Fibroblast of skin of scalp (primary cell): ENCODE measurements around the gene INAVA.
"Not testable (repeated sequence)": the region's sequence is repeated elsewhere in the genome, so short reads cannot be mapped to it uniquely, and the experiment has no call there.

Experiments used
- DNase-seq: peaks from one replicate; pipeline ENCODE4 v3.0.0-alpha.2; 2013

The INAVA gene

DNA sequence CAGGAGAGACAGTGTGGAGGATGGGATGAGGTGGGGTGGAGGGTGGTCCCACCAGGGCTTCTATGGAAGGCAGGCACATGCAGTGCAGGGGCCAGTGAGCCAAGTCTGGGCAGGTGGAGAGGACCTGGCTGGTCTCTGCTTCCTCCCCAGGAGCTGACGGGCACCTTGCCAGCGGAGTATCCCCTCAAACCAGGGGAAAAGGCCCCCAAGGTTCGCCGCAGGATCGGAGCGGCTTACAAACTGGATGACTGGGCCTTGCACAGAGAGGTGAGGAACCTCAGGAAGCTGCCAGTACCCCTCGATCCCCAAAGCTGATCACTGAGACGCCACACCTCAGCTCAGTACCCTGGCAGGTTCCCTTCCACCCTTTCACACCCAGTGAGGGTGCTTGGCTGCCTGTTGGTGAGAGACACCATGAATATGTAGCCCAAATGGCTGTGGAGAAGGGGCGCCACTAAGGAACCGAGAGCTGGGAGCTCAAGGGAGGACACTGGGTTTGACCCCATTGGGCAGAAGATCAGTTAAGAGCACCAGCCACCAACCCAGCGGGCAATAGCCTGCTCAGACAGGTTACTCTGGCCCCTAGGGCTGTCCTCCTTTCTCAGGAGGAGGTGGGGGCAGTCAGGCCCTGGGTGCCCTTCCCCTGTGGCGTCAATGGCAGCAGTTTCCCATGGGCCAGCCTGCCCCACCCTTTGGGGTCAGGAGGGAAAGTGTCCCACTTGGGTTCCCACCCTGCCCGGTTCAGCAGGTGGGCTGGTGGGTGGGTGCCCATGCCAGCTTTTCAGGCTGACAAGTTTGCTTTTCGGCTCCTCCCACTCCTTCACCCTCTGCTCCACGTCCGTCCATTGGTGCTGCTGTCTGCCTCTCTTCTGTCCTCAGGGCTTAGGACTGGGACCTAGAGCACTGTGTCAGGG is 5.5 kb downstream of the INAVA start:
- DNase-seq = no peak

DNA sequence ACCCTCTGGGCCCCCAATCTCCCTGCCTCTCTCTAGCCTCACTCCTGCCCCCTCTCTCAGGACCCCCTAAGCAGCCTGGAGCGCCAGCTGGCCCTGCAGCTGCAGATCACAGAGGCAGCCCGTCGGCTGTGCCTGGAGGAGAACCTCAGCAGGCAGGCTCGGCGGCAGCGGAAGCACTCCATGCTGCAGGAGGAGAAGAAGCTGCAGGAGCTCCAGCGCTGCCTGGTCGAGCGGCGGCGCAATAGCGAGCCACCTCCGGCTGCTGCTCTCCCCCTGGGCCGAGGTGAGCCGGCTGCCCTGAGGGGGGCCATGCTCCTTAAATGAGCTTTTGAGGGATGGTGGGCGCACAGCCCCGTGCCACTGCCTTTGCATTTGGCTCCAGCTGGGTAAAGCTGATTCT is 6.2 kb downstream of the INAVA start:
- DNase-seq = no peak

- no peak for DNase-seq
Measured at GRCh38 chr1:200901350-200901749, 6.7 kb downstream of the INAVA start.

GRCh38 chr1:200901796-200902444 is 7.2 kb downstream of the INAVA start:
- DNase-seq = no peak

DNA sequence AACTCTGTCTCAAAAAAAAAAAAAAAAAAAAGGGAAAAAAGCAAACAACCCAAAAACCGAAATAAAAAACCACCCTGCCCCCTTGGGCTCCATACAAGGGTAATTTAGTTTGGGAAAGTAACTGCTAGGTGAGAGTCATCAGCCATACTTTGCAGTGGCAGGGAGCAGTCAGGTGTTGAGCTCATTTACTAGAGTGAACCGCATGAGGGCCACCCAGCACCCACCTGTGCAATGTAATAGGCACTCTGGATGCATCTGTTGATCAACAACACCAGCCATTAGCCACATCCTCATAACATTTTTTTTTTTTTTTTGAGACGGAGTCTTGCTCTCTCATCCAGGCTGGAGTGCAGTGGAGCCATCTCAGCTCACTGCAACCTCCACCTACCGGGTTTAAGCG is 9.1 kb downstream of the INAVA start:
- DNase-seq = no peak

- DNase-seq = no peak
Measured at GRCh38 chr1:200904772-200905171, 10.1 kb downstream of the INAVA start.

DNA sequence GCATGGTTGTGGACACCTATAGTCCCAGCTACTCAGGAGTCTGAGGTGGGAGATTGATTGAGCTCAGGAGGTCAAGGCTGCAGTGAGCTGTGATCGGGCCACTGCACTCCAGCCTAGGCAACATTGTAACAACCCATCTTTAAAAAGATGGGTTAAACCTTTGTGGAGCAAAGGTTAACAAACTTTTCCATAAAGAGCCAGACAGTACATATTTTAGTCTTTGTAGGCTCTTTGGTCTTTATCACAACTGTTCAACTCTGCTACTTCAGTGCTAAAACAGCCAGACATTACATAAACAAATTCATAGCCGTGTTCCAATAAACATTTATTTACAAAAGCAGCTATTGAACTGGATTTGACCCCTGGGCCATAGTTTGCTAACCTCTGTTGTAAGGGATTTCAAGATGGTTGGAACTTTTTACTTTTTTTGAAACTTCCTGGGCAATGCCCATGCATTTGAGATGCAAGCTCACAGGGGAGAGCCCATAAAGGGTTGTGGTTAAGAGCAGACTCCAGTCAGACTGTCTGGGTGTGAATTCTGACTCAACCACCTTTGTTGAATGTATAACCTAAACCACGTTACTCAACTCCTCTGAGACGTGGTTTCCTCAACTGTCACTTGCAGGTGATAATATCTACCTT is 10.8 kb downstream of the INAVA start:
- DNase-seq = no peak

DNA sequence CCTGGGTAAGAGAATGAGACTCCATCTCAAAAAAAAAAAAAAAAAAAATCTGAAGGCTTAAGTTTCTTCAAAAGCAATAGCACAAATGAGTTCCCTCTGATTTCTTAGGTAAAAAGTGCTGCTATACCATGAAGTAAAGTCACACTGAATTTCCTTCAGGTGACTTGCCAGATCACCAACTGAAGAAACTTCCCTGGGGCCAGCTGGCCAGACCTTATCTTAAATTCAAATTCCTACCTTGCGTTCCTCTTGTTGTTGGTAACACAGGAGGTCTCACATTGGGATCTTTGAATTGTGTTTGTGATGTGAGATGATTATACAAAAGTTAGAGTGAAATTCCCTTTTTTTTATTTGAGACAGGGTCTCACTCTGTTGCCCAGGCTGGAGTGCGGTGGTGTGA is 11.8 kb downstream of the INAVA start:
- DNase-seq = no peak

- DNase-seq = no peak
Measured at GRCh38 chr1:200907611-200908097, 13.0 kb downstream of the INAVA start.

GRCh38 chr1:200908191-200908868 is 13.6 kb downstream of the INAVA start:
- no peak for DNase-seq

DNA sequence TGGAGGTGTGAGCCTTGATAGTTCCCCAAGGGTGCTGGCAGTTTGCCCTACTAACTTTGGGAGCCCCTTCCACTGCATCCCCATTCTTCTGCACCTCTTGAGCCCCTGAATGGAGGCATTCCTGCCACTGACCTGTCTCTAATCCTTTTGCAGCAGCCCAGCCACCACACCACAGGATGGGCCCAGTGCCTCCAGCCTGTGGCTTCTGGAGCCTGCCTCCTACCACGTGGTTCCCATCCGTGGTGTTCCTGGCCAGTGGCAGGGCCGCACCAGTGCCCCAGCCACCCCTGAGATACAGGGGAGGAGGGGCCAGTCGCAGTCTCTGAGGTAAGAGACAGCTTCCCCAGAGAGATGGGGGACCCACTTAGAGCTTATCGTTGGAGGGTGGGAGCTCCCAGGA is 14.4 kb downstream of the INAVA start:
- no peak for DNase-seq

- DNase-seq = no peak
Measured at GRCh38 chr1:200909757-200910239, 15.1 kb downstream of the INAVA start.

DNA sequence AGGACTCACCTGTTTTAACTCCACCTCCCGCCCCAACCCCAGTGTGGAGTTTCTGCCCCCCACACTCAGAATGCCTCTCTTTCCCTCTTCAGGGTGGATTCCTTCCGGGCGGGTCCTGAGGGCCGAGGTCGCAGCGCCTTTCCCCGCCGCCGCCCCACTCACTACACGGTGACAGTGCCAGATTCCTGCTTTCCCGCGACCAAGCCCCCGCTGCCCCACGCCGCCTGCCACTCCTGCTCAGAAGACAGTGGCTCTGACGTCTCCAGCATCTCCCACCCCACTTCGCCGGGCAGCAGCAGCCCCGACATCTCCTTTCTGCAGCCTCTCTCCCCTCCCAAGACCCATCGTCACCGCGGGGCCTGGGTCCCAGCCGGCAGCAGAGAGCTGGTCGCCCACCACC is 16.7 kb downstream of the INAVA start:
- no peak for DNase-seq

DNA sequence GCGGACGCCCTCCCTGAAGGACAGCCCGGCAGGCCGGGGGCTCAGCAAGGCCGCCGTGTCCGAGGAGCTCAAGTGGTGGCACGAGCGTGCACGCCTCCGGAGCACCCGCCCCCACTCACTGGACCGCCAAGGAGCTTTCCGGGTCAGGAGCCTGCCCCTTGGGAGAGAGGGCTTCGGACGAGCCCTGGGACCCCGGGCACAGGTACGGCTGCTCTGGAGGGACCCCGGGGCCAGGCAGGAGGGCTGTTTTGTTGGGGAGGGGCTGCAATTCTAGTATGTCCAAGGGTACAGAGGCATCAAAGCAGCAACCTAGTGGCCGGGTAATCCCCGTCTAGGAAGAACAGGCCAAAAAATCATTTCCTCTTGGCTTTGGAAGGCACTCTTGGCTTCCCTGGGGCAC is 17.2 kb downstream of the INAVA start:
- not testable (repeated sequence) for DNase-seq

GRCh38 chr1:200912737-200913407 is 18.2 kb downstream of the INAVA start:
- no peak for DNase-seq

- DNase-seq = no peak
Measured at GRCh38 chr1:200916152-200916551, 21.5 kb downstream of the INAVA start.

- DNase-seq = no peak
Measured at GRCh38 chr1:200916681-200917080, 22.0 kb downstream of the INAVA start.

DNA sequence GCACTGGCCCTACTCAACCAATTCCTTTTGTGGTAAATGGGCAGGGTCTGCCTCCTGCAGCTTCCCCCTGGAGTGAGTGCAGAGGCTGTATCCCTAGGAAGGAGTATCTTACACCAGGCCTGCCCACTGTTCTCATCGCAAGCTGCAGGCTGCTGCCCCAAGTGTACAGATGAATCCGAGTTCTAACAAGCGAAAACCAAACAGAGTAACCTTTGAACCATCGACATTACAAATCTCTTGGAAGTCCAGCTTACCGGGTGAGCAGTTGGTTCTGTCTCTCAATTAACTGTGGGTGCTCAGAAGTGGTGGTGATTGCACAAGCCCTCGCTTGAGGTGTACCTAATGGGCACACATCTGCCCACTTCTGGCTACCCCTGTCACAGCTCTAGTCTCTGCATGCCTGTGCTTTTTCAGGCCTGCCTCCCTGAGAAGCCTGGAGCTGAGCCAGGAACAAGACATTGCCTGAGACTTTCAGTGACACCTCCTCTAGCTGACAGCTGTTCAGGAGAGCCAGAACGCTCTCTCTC is 22.7 kb downstream of the INAVA start:
- no peak for DNase-seq

- no peak for DNase-seq
Measured at GRCh38 chr1:200918006-200918405, 23.3 kb downstream of the INAVA start.

DNA sequence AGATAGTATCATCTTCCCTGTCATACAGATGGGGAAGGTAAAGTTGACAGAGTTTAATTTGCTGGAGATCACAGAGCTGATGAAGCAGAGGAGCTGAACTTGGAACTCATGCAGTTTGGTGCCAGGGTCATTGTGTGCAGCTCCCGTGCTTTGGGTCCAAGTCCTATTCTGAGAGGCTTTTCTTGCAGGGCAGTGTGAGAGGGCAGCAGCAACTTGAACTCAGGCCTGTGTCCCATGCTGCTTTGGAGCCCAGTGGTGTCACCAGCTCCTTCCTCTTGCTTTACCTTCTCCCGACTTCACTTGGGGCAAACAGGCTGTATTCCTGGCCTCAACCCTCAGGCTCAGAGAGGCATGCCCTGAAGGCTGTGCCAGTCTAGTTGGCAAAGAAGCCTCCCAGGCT is 24.7 kb downstream of the INAVA start:
- DNase-seq = no peak

DNA sequence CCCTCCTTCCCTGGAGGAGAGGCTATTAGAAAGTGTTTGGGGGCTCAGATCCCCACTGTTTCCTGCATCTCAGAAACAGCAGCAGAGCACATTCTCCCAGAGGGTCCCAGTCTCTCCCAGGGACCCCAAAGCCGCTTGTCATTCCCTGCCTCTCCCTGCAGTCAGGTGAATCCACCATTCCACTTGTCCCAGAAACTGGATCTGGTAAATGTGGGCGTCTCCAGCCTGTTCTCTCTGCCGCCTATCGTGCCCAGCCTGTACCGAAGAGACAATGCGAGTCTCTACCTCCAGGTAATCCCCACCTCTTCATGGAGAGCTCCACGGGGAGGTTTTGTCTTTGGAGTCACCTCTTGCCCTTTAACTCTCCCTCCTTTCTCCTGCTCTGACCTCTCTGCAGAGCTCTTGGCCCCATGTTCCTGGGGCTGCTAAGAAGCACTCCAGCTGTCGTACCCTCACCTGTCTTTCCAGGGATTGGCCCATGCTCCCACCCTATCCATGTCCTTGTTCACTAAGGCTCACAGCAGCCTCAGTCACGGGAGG is 26.9 kb downstream of the INAVA start:
- no peak for DNase-seq

DNA sequence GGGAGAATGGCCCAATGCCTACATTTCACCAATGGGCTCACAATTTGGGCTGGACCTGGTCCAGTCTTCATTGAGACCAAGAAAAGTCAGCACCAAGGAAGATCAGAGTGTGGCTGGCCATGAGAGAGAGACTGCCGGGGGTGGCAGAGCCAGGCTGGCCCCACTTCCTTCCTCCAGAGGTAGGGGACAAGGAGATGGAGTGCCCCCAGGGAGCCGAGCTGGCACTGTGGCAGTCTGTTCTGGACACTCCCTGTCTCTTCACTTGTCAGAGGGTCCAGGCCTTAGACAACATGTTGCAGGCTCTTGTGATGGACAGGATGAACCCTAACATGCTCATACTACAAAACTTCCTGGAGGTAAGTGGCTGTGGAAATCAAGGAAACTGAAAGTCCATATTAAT is 27.7 kb downstream of the INAVA start:
- no peak for DNase-seq
